Small intestine (tissue), 7 donors: ENCODE data around the gene GPRC5B. TPM values are rescaled to one million over a fixed set of nuclear protein-coding genes. Genes with fewer than 3 reads are reported as not detected.

Source experiments
- DNase-seq, 2 donors: peaks; one replicate each; pipeline versions ENCODE4 v3.0.0 to v3.0.0-alpha.2; 2013
- FAIRE-seq: peaks from 2 replicates; lab custom pipeline; 2012; peaks lifted over from hg19 to GRCh38; lab: Jason Lieb, UNC
- H3K27ac ChIP-seq, 3 donors: one replicate each; pipeline ENCODE4 v1.5.1; 2013; ENCODE audit warnings: low read length in 2 of 3, mild to moderate bottlenecking in 2 of 3, control low read depth in 1 of 3, inconsistent platforms in 1 of 3, low read depth in 1 of 3, moderate library complexity in 1 of 3
- H3K27me3 ChIP-seq, 3 donors: one replicate each; pipeline ENCODE4 v1.6.1; 2013; ENCODE audit warnings: low read length in 3 of 3, inconsistent platforms in 1 of 3; ENCODE audit not compliant: control insufficient read depth in 3 of 3, insufficient read depth in 3 of 3
- H3K36me3 ChIP-seq, 3 donors: one replicate each; pipeline ENCODE4 v1.6.1; 2013; ENCODE audit warnings: low read length in 3 of 3, inconsistent platforms in 1 of 3, low read depth in 1 of 3, mild to moderate bottlenecking in 1 of 3, moderate library complexity in 1 of 3; ENCODE audit not compliant: control insufficient read depth in 3 of 3, insufficient read depth in 2 of 3
- H3K4me1 ChIP-seq, 3 donors: one replicate each; pipeline ENCODE4 v1.6.1; 2013; ENCODE audit warnings: low read length in 2 of 3, inconsistent platforms in 1 of 3, low read depth in 1 of 3, mild to moderate bottlenecking in 1 of 3, moderate library complexity in 1 of 3; ENCODE audit not compliant: control insufficient read depth in 3 of 3, insufficient read depth in 2 of 3
- H3K4me3 ChIP-seq, 3 donors: one replicate each; pipeline ENCODE4 v1.5.1; 2013; ENCODE audit warnings: low read length in 3 of 3, control low read depth in 1 of 3, inconsistent platforms in 1 of 3, low read depth in 1 of 3, mild to moderate bottlenecking in 1 of 3, moderate library complexity in 1 of 3
- H3K9me3 ChIP-seq, 2 donors: one replicate each; pipeline ENCODE4 v1.6.1; 2013; ENCODE audit warnings: low read depth in 1 of 2, low read length in 1 of 2; ENCODE audit not compliant: control insufficient read depth in 2 of 2, insufficient read depth in 1 of 2
- WGBS, 3 donors: extraction: QIAGEN DNeasy Blood & Tissue Kit; methylation state at CpG; one replicate each; pipeline ENCODE4 v1.1.7; 2013; 5-methylcytosine and 5-hydroxymethylcytosine counted together
- polyA plus RNA-seq, 4 donors: library from polyadenylated mRNA; stranded (reverse) in 3 of 4; unstranded in 1 of 4; fragments of 200-250 nt in 3 of 4; fragments of 120-200 nt in 1 of 4; gene quantifications; one replicate each; pipeline versions ENCODE4 v1.2.1 to v1.2.3, GENCODE V29; 2013
- donor health status: healthy with polysubstance abuse.
- donor health status: control.
- donor health status: control.
- donor health status: Bipolar disorder and iron deficiency.
- donor health status: healthy.

Gene GPRC5B
- polyA plus RNA-seq, 4 donors, result 0.22 to 44.0 (median 9.2) TPM

- Histone ChIP-seq H3K9me3 (no peaks in the 10 kb centered on the region), H3K36me3 (peaks cover 0 to 34% (median 0%) of the 10 kb centered on the region in 3 donors), H3K27me3 (peaks cover 0 to 8% (median 0%) of the 10 kb centered on the region in 3 donors), H3K27ac (no peak overlapping the region), H3K4me1 (peaks cover 0 to 32% (median 2%) of the 10 kb centered on the region in 3 donors), H3K4me3 (no peak overlapping the region)
- 53 to 75% (median 72%) methylated on average over 9 of the region's 9 CpGs for WGBS, 3 donors
- FAIRE-seq (no peak), DNase-seq (no peak)
Observed at GRCh38 chr16:19882186-19882585, 2.5 kb downstream of the GPRC5B start.

DNA sequence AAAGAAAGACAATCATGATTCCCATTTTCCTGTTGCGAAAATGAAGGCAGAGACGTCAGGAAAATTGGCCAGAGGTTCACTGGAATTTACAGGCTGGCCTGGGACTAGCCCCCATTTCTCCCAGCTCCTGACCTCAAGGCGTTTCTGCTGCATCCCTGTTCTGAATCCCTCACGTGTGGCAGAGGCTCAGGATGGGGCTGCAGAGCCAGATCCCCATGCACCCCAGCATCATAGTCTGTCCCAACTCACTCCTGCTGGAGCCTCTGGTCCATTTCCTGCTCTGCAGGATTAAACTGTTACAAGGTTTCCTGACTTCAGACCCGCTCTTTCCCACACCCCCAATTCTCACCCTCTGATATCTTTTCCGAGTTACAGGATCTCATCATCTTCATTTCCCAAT, 2.9 kb downstream of the GPRC5B start:
- Histone ChIP-seq H3K27me3 (peaks cover 0 to 8% (median 0%) of the 10 kb centered on the region in 3 donors), H3K9me3 (no peaks in the 10 kb centered on the region), H3K4me1 (peaks cover 0 to 32% (median 2%) of the 10 kb centered on the region in 3 donors), H3K27ac (no peak overlapping the region), H3K4me3 (no peak overlapping the region), H3K36me3 (peaks cover 0 to 37% (median 0%) of the 10 kb centered on the region in 3 donors)
- DNase-seq, result no peak
- WGBS, 3 donors, result 60 to 72% (median 68%) methylated on average over 6 of the region's 6 CpGs
- no peak for FAIRE-seq

DNA sequence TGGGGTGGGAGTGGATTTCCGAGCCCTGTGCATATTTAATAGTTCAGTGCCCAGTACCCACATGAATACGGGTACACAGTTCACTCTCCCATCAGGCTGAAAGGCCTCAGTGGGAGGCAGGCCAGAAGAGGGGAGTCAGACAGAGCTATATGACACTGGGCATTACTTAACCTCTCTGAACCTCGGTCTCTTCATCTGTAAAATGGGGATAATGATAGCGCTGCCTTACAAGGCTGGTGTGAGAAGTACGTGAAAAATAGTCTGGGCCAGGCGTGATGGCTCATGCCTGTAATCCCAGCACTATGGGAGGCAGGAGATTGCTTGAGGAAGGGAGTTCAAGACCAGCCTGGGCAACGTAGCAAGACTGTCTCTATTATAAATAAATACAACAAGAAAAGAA, 3.6 kb downstream of the GPRC5B start:
- 89 to 93% (median 90%) methylated on average over 7 of the region's 7 CpGs for WGBS, 3 donors
- no peak for FAIRE-seq
- H3K27ac ChIP-seq, result no peak overlapping the region
- H3K36me3 ChIP-seq, result peaks cover 0 to 44% (median 0%) of the 10 kb centered on the region in 3 donors
- no peak for DNase-seq
- H3K4me3 ChIP-seq, result no peak overlapping the region
- peaks cover 0 to 32% (median 2%) of the 10 kb centered on the region in 3 donors for H3K4me1 ChIP-seq
- no peaks in the 10 kb centered on the region for H3K9me3 ChIP-seq
- H3K27me3 ChIP-seq, result peaks cover 0 to 8% (median 0%) of the 10 kb centered on the region in 3 donors

DNA sequence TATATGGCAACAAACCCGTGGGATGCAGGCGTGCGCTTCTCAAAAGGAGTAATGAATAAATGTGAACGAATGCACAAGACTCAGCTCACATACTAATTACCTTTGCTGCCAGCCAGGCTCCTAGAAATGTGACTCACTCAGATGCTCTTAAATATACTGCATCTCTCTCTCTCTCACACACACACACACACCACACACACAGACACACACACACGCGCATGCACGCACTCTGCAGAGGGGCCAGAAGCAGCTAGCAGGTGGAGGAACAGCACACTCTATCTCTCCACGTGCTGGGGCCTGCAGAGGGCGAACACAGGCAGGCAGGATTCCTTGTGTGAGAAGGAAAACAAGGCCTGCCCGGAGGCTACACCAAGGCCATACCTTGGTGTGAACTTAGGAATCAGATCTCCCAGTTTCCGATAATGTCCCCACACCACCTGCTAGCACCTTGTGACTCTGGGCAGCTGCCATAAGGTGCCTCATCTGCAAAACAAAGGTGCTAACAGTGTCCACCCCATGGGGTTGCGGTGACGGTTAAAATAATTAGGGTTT, 5.3 kb downstream of the GPRC5B start:
- FAIRE-seq, result no peak
- no peaks in the 10 kb centered on the region for H3K9me3 ChIP-seq
- H3K4me3 ChIP-seq, result no peak overlapping the region
- H3K27ac ChIP-seq, result peak overlapping the region in 1 of 3 donors; percentile 15
- DNase-seq, result peak; percentile 17 to 86
- peaks cover 0 to 54% (median 0%) of the 10 kb centered on the region in 3 donors for H3K36me3 ChIP-seq
- WGBS, 3 donors, result 38 to 66% (median 49%) methylated on average over 13 of the region's 13 CpGs
- no peaks in the 10 kb centered on the region for H3K27me3 ChIP-seq
- peaks cover 0 to 24% (median 2%) of the 10 kb centered on the region in 3 donors for H3K4me1 ChIP-seq

DNA sequence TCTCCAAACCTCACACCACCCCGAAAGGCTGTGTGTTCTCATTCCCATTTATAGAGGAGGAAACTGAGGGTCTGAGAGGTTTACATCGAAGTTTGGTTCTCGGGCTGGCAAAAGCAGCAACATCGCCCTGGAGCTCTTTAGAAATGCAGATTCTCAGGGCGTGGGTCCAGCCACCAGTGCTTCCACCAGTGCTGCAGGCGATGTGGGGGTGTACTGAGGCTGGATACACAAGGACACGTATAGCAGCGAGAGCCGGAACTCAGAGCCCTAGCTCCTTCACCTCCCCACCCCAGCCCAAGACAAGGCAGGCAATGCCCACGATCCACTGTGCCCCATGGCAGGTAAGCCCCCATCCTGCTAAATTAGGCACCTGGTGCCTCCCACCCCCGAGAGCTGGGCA, 5.9 kb downstream of the GPRC5B start:
- H3K9me3 ChIP-seq, result no peaks in the 10 kb centered on the region
- H3K27ac ChIP-seq, result peak overlapping the region in 1 of 3 donors; percentile 15
- peaks cover 0 to 24% (median 2%) of the 10 kb centered on the region in 3 donors for H3K4me1 ChIP-seq
- 83 to 91% (median 90%) methylated on average over 11 of the region's 11 CpGs for WGBS, 3 donors
- no peaks in the 10 kb centered on the region for H3K27me3 ChIP-seq
- DNase-seq (no peak), FAIRE-seq (no peak)
- peaks cover 0 to 57% (median 0%) of the 10 kb centered on the region in 3 donors for H3K36me3 ChIP-seq
- no peak overlapping the region for H3K4me3 ChIP-seq

- H3K27ac ChIP-seq, result no peak overlapping the region
Observed at GRCh38 chr16:19876501-19877059, 8.1 kb downstream of the GPRC5B start.

DNA sequence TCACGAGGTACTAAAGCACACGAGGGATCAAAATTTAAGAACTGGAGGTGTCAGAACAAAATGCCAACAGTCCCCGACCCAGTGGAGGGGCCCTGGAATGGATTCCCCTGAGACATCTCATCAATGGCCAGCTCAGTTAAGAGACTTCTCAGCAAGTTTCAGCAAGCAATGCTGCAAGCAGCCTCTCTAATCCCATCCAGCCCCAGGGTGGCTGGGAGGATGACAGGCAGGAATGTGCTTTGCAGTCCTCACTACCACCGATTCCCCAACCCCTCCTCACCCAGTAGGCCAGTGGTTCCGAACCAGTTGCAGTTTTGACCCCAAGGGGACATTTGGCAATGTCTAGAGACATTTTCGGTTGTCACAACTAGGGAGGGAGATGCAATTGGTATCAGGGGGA, 8.7 kb downstream of the GPRC5B start:
- Histone ChIP-seq H3K27me3 (no peaks in the 10 kb centered on the region), H3K4me1 (peaks cover 0 to 13% (median 0%) of the 10 kb centered on the region in 3 donors), H3K27ac (no peak overlapping the region), H3K36me3 (peaks cover 0 to 74% (median 0%) of the 10 kb centered on the region in 3 donors), H3K4me3 (no peak overlapping the region), H3K9me3 (no peaks in the 10 kb centered on the region)
- DNase-seq (no peak), FAIRE-seq (no peak)
- 76 to 91% (median 79%) methylated on average over 6 of the region's 6 CpGs for WGBS, 3 donors

More at GRCh38 chr16:19876501-19877059, 8.1 kb downstream of the GPRC5B start:
- no peaks in the 10 kb centered on the region for H3K9me3 ChIP-seq
- DNase-seq (no peak), FAIRE-seq (no peak)
- H3K36me3 ChIP-seq, result peaks cover 0 to 73% (median 0%) of the 10 kb centered on the region in 3 donors
- WGBS, 3 donors, result 85 to 87% (median 87%) methylated on average over 10 of the region's 10 CpGs
- no peak overlapping the region for H3K4me3 ChIP-seq
- H3K27me3 ChIP-seq, result no peaks in the 10 kb centered on the region
- H3K4me1 ChIP-seq, result peaks cover 0 to 13% (median 0%) of the 10 kb centered on the region in 3 donors

- Histone ChIP-seq H3K36me3 (peaks cover 0 to 74% (median 0%) of the 10 kb centered on the region in 3 donors), H3K27ac (no peak overlapping the region), H3K4me1 (peaks cover 0 to 13% (median 0%) of the 10 kb centered on the region in 3 donors), H3K27me3 (no peaks in the 10 kb centered on the region), H3K4me3 (no peak overlapping the region), H3K9me3 (no peaks in the 10 kb centered on the region)
- DNase-seq (no peak), FAIRE-seq (no peak)
- WGBS, 3 donors, result 67 to 79% (median 74%) methylated on average over 17 to 18 of the region's 18 CpGs
Observed at GRCh38 chr16:19874851-19875546, 9.6 kb downstream of the GPRC5B start.
